SU-DHL-6 (cell line): ENCODE measurements around the gene NPW.

Source experiments
- H2AFZ ChIP-seq: fragments of 200-600 bp; sonication (generic); 2 replicates; pipeline ENCODE4 v1.6.1; 2014; ENCODE audit warnings: low read depth, mild to moderate bottlenecking, moderate library complexity, mixed read lengths, antibody characterized with exemption, low read length; ENCODE audit not compliant: severe bottlenecking
- H3F3A ChIP-seq: fragments of 200-600 bp; shearing (Covaris generic); 2 replicates; pipeline ENCODE4 v1.6.0; 2016; ENCODE audit warnings: antibody characterized with exemption, mild to moderate bottlenecking; ENCODE audit not compliant: insufficient read depth
- H3K27ac ChIP-seq: fragments of 200-600 bp; sonication (generic); 2 replicates; pipeline ENCODE4 v1.5.1; 2016; ENCODE audit warnings: low read depth, mild to moderate bottlenecking, low read length, moderate library complexity, mixed read lengths
- H3K27me3 ChIP-seq: fragments of 200-600 bp; sonication (generic), shearing (Covaris generic); 2 replicates; pipeline ENCODE4 v1.6.0; 2014; ENCODE audit warnings: mild to moderate bottlenecking, low read length
- H3K36me3 ChIP-seq: fragments of 200-600 bp; sonication (generic); 2 replicates; pipeline ENCODE4 v1.6.1; 2014; ENCODE audit warnings: mild to moderate bottlenecking, low read length, mixed read lengths
- H3K4me2 ChIP-seq: fragments of 300-600, 200-600 bp; shearing (Covaris generic), sonication (generic); 2 replicates; pipeline ENCODE4 v1.6.0; 2014; ENCODE audit warnings: low read length, low read depth, mild to moderate bottlenecking; ENCODE audit not compliant: poor library complexity, severe bottlenecking
- H3K4me3 ChIP-seq: fragments of 200-600 bp; sonication (generic); 2 replicates; pipeline ENCODE4 v1.5.1; 2014; ENCODE audit warnings: antibody characterized with exemption, low read length, mild to moderate bottlenecking, mixed read lengths; ENCODE audit not compliant: insufficient read depth, poor library complexity, severe bottlenecking
- H3K79me2 ChIP-seq: fragments of 200-600 bp; sonication (generic); 2 replicates; pipeline ENCODE4 v1.6.1; 2014; ENCODE audit warnings: mild to moderate bottlenecking, low read length, moderate library complexity; ENCODE audit not compliant: insufficient read depth
- H3K9ac ChIP-seq: fragments of 200-600 bp; sonication (generic); 2 replicates; pipeline ENCODE4 v1.7.0; 2014; ENCODE audit warnings: mild to moderate bottlenecking, low read length
- H3K9me2 ChIP-seq: fragments of 200-600 bp; sonication (generic); replicated peaks from 2 replicates; pipeline ENCODE4 v1.6.1; 2014; ENCODE audit warnings: low read length; ENCODE audit not compliant: insufficient read depth
- H3K9me3 ChIP-seq: fragments of 200-600 bp; sonication (generic); 2 replicates; pipeline ENCODE4 v1.6.1; 2014; ENCODE audit warnings: low read length, mixed read lengths; ENCODE audit not compliant: insufficient read depth
- H4K20me1 ChIP-seq: fragments of 200-600 bp; sonication (generic); 2 replicates; pipeline ENCODE4 v1.6.1; 2014; ENCODE audit warnings: low read depth, mild to moderate bottlenecking, antibody characterized with exemption, low read length, moderate library complexity, mixed read lengths
- CTCF ChIP-seq: fragments of 200-600 bp; sonication (generic); IDR thresholded peaks from one replicate; pipeline ENCODE4 v1.5.1; 2017; ENCODE audit warnings: antibody characterized with exemption, mild to moderate bottlenecking, low read length, moderate library complexity; ENCODE audit not compliant: insufficient read depth, poor library complexity, severe bottlenecking
- EZH2phosphoT487 ChIP-seq: fragments of 200-600 bp; sonication (generic), shearing (Covaris generic); conservative IDR thresholded peaks from 2 replicates; pipeline ENCODE4 v1.6.1; 2018; ENCODE audit warnings: mild to moderate bottlenecking, antibody characterized with exemption, low read length, moderate library complexity, mixed read lengths

NPW gene

GRCh38 chr16:2013527-2013926, 6.1 kb upstream of the NPW start:
- no peak overlapping the region for H3K4me3 ChIP-seq
- peaks cover 8% of the 10 kb centered on the region for H3K79me2 ChIP-seq
- no peak overlapping the region for H2AFZ ChIP-seq
- no peak overlapping the region for H3K4me2 ChIP-seq
- 0 out of 2 replicates have a peak, but pooled peaks cover under 1% of the 10 kb centered on the region for H3F3A ChIP-seq
- H3K9me3 ChIP-seq: no peaks in the 10 kb centered on the region
- no peaks in the 10 kb centered on the region for H3K36me3 ChIP-seq
- no peak overlapping the region for H3K9ac ChIP-seq
- H3K9me2 ChIP-seq: no peaks in the 10 kb centered on the region
- no peaks in the 10 kb centered on the region for H3K27me3 ChIP-seq
- TF ChIP-seq CTCF: no peak
- TF ChIP-seq EZH2phosphoT487: no peak
- no peaks in the 10 kb centered on the region for H4K20me1 ChIP-seq
- no peak overlapping the region for H3K27ac ChIP-seq

DNA sequence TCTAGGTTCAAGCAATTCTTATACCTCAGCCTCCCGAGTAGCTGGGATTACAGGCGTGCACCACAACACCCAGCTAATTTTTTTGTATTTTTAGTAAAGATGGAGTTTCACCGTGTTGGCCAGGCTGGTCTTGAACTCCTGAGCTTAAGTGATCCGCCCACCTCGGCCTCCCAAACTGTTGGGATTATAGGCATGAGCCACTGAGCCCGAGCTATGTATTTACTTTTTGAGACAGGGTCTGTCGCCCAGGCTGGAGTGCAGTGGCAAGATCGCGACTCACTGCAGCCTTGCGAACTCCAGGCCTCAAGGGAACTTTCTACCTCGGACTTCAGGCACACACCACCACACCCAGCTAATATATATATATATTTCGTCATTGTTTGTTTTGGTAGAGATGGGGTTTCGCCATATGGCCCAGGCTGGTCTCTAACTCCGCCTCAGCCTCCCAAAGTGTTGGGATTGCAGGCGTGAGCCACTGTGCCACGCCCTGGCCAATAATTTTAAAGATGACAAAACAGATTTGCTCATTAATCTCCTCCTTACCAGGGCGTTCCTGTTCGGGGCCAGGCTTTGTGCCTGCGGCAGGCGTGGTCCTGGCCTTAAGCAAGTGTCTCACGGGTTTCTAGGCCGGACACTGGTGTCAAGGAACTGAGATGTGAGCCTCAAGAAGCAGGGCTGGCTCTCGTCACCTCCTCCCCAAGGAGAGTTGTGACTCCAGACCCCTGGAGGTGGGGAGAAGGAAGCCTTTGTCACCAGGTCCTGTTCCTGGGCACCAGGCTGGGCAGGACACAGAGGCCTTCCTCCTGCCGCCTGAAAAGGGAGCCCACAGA, 4.3 kb upstream of the NPW start:
- H3K4me2 ChIP-seq: no peak overlapping the region
- no peaks in the 10 kb centered on the region for H4K20me1 ChIP-seq
- H3K9ac ChIP-seq: no peak overlapping the region
- H3F3A ChIP-seq: no peaks in the 10 kb centered on the region
- TF ChIP-seq EZH2phosphoT487: no peak
- TF ChIP-seq CTCF: no peak
- no peaks in the 10 kb centered on the region; the same call in 1 of the 2 replicates for H3K79me2 ChIP-seq
- no peak overlapping the region for H2AFZ ChIP-seq
- H3K9me3 ChIP-seq: no peaks in the 10 kb centered on the region
- no peaks in the 10 kb centered on the region for H3K27me3 ChIP-seq
- no peak overlapping the region for H3K27ac ChIP-seq
- H3K9me2 ChIP-seq: no peaks in the 10 kb centered on the region
- H3K36me3 ChIP-seq: no peaks in the 10 kb centered on the region
- no peak overlapping the region for H3K4me3 ChIP-seq

DNA sequence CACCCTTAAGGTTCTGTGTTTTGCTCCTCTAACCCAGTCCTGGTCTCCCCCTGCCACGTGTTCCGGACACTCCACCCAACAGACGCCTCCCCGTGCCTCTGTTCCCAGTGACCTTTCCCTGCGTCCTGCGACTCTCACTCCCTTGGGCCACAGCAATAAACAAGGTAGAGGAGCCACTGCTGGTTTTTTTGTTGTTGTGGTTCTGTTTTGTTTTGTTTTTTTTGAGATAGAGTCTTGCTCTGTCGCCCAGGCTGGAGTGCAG, 3.7 kb upstream of the NPW start:
- Histone ChIP-seq H2AFZ (no peak overlapping the region), H3K4me2 (no peak overlapping the region), H3F3A (no peaks in the 10 kb centered on the region), H3K4me3 (no peak overlapping the region), H3K9me2 (no peaks in the 10 kb centered on the region), H3K79me2 (no peaks in the 10 kb centered on the region), H3K9me3 (no peaks in the 10 kb centered on the region), H3K27ac (no peak overlapping the region), H3K27me3 (no peaks in the 10 kb centered on the region), H3K9ac (no peak overlapping the region), H3K36me3 (no peaks in the 10 kb centered on the region), H4K20me1 (no peaks in the 10 kb centered on the region)
- TF ChIP-seq CTCF (no peak), EZH2phosphoT487 (no peak)
